GM23248 (cell line): ENCODE data around the gene SLIT2.

ENCODE experiments used
- EZH2 ChIP-seq: fragments of 200-600 bp; sonication (generic); IDR thresholded peaks from 2 replicates; pipeline ENCODE4 v1.6.1; 2018; ENCODE audit warnings: antibody characterized with exemption, mild to moderate bottlenecking; ENCODE audit not compliant: insufficient read depth, poor library complexity, severe bottlenecking
- EZH2phosphoT487 ChIP-seq: fragments of 200-600 bp; sonication (generic); IDR thresholded peaks from 2 replicates; pipeline ENCODE4 v1.6.1; 2018; ENCODE audit warnings: antibody characterized with exemption, moderate library complexity, mild to moderate bottlenecking, low read depth; ENCODE audit not compliant: insufficient read depth

- TF ChIP-seq EZH2 (no peak), EZH2phosphoT487 (no peak)
Measured at GRCh38 chr4:20284990-20285389, 33.3 kb downstream of the SLIT2 start.
